SH-SY5Y (cell line): ENCODE results near the gene ABTB2.
A peak's percentile ranks its signal among the peaks of the same experiment; 100 is the strongest.

ENCODE experiments used
- GATA2 ChIP-seq: IDR thresholded peaks from 2 replicates; pipeline ENCODE4 v1.6.1; 2011; ENCODE audit warnings: mild to moderate bottlenecking, low read depth, low read length
- GATA3 ChIP-seq: IDR thresholded peaks from 2 replicates; pipeline ENCODE4 v1.6.1; 2011; ENCODE audit warnings: low read depth, mild to moderate bottlenecking, low read length, moderate library complexity

Gene ABTB2

DNA sequence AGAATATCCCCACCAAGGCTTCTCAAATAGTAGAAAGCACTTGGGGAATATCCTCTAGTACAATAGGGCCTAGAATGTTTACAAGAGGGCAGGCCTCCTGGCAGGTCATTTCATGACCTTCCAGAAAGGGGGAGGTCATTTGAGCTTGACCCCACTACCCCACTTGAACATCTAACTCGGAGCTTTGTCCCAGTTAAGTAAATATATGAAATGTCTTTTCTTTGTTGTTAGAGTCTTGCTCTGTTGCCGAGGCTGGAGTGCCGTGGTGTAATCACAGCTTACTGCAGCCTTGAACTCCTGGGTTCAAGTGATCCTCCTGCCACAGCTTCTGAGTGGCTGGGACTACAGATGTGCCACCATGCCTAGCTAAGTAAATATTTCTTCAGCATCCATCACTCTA is 108.4 kb downstream of the ABTB2 start:
- TF ChIP-seq GATA3 (no peak), GATA2 (no peak)

DNA sequence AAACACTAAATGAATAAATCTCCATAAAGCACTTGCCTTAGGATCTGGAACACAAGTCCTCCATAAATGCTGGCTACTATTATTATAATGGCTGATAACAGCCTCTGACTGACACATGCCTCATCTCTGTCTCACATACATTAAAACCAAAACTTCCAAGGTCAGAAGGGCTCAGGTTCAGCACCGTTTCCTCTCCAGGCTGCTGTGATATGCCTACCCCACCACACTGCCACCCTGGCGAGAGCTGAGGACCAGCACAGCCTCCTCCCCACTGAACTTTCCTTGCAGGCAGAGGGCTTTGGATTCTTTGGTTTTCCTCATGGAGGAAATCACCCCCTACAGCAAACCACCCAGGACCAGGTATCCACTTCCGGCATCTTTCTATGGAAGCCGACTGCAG is 112.8 kb downstream of the ABTB2 start:
- TF ChIP-seq GATA3 (no peak), GATA2 (no peak)

- no peak for TF ChIP-seq GATA3
- TF ChIP-seq GATA2, result no peak
Observed at GRCh38 chr11:34243600-34244464, 114.0 kb downstream of the ABTB2 start.

DNA sequence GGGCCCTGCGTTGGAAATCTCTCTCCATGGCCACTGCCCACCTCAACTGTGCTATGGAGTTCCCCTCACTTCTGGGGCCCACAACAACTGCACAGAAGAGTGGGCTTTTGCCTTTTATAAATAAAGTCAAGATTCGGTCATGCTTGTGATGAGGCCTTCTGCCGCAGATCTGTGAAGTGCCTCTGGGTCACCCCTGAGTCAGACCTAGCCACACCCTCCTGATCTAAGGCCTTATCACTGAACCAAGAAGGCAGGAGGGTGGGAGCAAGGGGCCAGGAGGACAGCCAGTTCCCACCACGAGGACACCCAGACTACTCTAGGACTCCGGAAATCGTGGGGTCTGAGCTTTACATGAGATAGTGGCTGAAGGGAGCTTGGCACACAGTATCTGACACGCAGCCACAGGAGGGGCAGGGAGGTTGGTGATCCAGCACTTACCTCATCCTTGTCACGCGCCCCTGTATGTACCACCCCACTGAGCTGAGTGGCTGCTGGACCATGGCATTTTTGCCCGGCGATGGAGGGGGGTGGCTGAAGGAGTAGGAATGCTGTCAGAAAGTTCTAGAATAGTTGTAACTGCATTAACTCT is 115.7 kb downstream of the ABTB2 start:
- TF ChIP-seq GATA2 (no peak), GATA3 (no peak)

DNA sequence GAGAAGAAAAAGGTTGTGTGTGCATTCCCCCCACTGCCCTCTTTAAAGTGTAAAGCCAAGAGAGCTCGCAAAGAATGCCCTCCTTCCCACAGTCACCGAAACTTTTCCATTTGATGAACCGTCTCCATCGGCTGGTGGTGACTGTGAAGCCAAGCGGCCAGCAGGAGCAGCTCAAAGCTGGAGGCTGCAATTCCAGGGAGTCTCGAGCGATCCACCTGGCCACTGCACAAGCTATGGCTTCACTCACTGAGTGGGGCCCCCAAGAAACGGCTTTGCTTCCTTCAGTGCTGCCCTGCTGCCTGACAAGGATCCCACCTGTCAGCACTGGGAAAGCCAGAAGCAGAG is 117.7 kb downstream of the ABTB2 start:
- no peak for TF ChIP-seq GATA2
- no peak for TF ChIP-seq GATA3

GRCh38 chr11:34239465-34240149 is 118.2 kb downstream of the ABTB2 start:
- TF ChIP-seq GATA2 (no peak), GATA3 (no peak)

- TF ChIP-seq GATA3, result no peak
- no peak for TF ChIP-seq GATA2
Observed at GRCh38 chr11:34238966-34239365, 118.8 kb downstream of the ABTB2 start.

GRCh38 chr11:34238533-34238932 is 119.3 kb downstream of the ABTB2 start:
- TF ChIP-seq GATA2, result no peak
- TF ChIP-seq GATA3, result no peak

- TF ChIP-seq GATA2 (peak; percentile 79), GATA3 (no peak)
Observed at GRCh38 chr11:34236572-34236971, 121.2 kb downstream of the ABTB2 start.

GRCh38 chr11:34235591-34236071 is 122.2 kb downstream of the ABTB2 start:
- TF ChIP-seq GATA3, result no peak
- no peak for TF ChIP-seq GATA2

GRCh38 chr11:34235189-34235588 is 122.6 kb downstream of the ABTB2 start:
- TF ChIP-seq GATA2 (no peak), GATA3 (no peak)

DNA sequence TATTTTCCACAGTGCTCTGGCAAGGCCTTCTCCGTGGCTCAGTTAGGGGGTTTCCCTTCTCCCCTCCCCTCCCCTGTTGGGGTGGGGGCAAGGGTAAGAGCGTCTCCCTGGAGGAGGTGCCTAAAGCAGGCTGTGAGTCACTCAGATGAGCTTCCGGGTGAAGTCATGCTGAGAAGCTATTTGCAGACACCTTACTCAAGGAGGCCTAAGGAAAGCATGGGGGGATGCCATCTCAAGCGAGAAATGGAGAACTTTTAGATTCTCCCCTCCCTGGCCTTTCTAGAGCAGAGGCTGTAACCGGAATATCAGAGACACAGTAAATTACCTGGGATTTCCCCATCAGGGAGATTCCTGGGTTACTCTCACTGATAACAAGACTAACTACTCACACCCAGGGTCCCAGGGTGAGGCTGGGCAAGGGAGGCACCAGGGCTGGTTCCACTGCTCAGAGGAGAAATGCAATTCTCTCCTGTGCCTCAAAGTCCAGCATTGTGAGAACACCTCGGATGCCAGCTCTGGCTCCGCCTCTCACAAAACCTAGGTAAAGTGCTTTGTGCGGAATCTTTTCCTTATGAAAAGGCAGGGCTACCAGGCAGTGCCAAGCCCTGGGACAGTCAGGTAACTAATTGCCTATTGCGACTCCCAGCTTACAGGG is 123.6 kb downstream of the ABTB2 start:
- TF ChIP-seq GATA2 (no peak), GATA3 (no peak)

DNA sequence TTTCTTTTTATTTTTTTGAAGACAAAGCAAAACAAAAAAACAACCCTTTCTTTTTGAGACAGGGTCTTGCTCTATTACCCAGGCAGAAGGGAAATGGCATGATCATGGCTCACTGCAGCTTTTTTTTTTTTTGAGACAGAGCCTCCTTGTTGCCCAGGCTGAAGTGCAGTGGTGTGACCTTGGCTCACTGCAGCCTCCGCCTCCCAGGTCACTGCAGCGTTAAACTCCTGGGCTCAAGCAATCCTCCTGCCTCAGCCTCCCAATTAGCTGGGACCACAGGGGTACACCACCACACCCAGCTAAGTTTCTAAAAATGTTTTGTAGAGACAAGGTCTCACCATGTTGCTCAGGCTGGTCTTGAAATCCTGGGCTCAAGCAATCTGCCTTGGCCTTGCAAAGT is 124.6 kb downstream of the ABTB2 start:
- TF ChIP-seq GATA2, result no peak
- TF ChIP-seq GATA3, result no peak

DNA sequence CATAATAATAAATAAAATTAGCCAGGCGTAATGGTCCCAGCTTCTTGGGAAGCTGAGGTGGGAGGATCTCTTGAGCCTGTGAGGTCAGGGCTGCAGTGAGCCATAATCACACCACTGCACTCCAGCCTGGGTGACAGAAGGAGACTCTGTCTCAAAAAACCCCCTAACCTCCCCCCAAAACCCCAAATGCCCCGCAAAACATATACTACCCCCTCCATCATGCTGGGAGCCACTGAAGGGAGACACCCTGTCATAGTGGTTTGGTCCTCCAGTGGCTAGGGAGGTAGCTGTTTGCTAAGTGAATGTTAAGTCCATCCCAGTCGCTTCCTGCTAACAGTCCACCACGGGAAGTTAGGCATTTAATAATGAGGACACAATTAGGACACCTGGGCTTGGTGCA is 125.0 kb downstream of the ABTB2 start:
- TF ChIP-seq GATA3, result no peak
- TF ChIP-seq GATA2, result no peak
